HEK293T (cell line): ENCODE data around the gene CCDC146.

ENCODE experiments used
- ARNT ChIP-seq: fragments of 450-650 bp; IDR thresholded peaks from 2 replicates; pipeline ENCODE4 v1.6.1; 2017; ENCODE audit warnings: mild to moderate bottlenecking
- BHLHE40 ChIP-seq: fragments of 450-650 bp; IDR thresholded peaks from 2 replicates; pipeline ENCODE4 v1.6.1; 2016; ENCODE audit warnings: mild to moderate bottlenecking, moderate library complexity, borderline replicate concordance
- CTBP1 ChIP-seq: fragments of 450-650 bp; IDR thresholded peaks from 2 replicates; pipeline ENCODE4 v1.6.1; 2016; ENCODE audit warnings: borderline replicate concordance
- ELF4 ChIP-seq: fragments of 450-650 bp; IDR thresholded peaks from 2 replicates; pipeline ENCODE4 v1.6.1; 2017; ENCODE audit warnings: antibody characterized with exemption
- FOXK2 ChIP-seq: fragments of 450-650 bp; IDR thresholded peaks from 2 replicates; pipeline ENCODE4 v1.6.1; 2016; ENCODE audit warnings: mild to moderate bottlenecking
- FOXM1 ChIP-seq: fragments of 450-650 bp; IDR thresholded peaks from 2 replicates; pipeline ENCODE4 v1.6.1; 2017; ENCODE audit warnings: mild to moderate bottlenecking, borderline replicate concordance
- HDGF ChIP-seq: fragments of 450-650 bp; IDR thresholded peaks from 2 replicates; pipeline ENCODE4 v1.6.1; 2017; ENCODE audit warnings: antibody characterized with exemption, borderline replicate concordance
- L3MBTL2 ChIP-seq: fragments of 450-650 bp; conservative IDR thresholded peaks from 2 replicates; pipeline ENCODE4 v1.6.1; 2016; ENCODE audit warnings: mild to moderate bottlenecking
- LEF1 ChIP-seq: fragments of 450-650 bp; IDR thresholded peaks from 2 replicates; pipeline ENCODE4 v1.6.1; 2017; ENCODE audit warnings: mild to moderate bottlenecking, borderline replicate concordance
- NFRKB ChIP-seq: fragments of 450-650 bp; IDR thresholded peaks from 2 replicates; pipeline ENCODE4 v1.6.1; 2016; ENCODE audit warnings: mild to moderate bottlenecking, moderate library complexity
- PKNOX1 ChIP-seq: fragments of 450-650 bp; IDR thresholded peaks from 2 replicates; pipeline ENCODE4 v1.6.1; 2016
- SP1 ChIP-seq: fragments of 450-650 bp; IDR thresholded peaks from 2 replicates; pipeline ENCODE4 v1.6.1; 2017
- SUZ12 ChIP-seq: fragments of 450-650 bp; IDR thresholded peaks from 2 replicates; pipeline ENCODE4 v1.6.1; 2016; ENCODE audit warnings: mild to moderate bottlenecking

GRCh38 chr7:77281780-77282478 lies 159.5 kb downstream of the CCDC146 start:
- TF ChIP-seq ARNT (no peak), BHLHE40 (no peak), NFRKB (no peak), SUZ12 (no peak), SP1 (no peak), CTBP1 (no peak), LEF1 (no peak), HDGF (no peak), ELF4 (no peak), PKNOX1 (no peak), FOXM1 (no peak), L3MBTL2 (no peak), FOXK2 (no peak)
